Measurements from ENCODE around the gene CHST6.
"Not testable (repeated sequence)": the region's sequence is repeated elsewhere in the genome, so short reads cannot be mapped to it uniquely, and the experiment has no call there.

Gene CHST6

DNA sequence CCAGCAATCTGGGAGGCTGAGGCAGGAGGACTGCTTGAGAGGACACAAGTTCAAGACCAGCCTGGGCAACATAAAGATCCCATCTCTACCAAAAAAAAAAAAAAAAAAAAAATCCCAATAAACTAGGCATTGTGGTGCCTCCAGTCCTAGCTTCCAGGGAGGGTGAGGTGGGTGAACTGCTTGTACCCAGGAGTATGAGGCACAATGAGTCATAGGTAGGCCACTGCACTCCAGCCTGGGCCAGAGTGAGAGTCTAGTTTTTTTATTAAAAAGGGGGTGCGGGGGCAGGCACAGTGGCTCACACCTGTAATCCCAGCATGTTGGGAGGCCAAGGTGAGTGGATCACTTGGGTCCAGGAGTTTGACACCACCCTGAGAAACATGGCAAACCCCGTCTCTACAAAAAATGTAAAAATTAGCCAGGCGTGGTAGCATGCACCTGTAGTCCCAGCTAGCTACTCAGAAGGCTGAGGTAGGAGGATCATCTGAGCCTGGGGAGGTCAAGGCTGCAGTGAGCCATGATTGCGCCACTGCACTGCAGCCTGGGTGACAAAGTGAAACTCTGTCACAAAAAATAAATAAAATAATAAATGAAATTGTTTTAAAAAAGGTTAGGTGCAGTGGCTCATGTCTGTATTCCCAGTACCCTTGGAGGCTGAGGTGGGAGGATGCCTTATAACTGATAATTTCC, 7.8 kb upstream of the CHST6 start:
- no peak for DNase-seq

DNA sequence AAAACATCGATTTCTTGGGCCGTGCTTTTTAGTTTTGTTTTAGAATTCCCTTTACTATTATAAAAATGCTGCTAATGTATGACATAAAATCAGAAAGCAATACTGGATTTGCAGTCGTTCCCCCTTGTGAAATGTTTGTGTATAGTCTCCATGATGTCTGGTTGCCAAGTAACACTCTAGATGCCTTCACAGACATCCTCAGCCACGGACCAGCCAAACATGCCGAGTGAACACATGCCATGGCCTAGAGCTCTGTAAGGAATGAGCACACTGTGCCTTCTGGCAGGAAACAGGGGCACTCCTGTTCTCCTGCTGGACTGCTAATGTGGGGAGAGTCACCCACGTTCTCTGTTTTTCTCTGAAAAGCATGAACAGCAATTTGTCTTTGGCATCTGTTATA, 6.6 kb upstream of the CHST6 start:
- DNase-seq, result not testable (repeated sequence)

DNA sequence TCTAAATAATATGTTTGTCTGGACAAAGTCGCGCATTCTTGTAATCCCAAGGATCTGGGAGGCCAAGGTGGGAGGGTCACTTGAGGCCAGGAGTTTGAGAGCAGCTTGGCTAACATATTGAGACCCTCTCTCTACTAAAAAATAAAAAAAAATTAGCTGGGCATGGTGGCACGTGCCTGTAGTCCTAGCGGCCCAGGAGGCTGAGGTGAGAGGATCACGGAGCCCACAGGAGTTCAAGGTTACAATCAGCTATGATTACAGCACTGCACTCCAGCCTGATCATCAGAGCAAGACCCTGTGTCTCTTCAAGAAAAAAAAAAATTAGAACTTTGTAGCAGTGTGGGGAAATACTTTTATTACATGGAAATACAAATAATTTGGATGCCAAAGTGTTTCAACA, 6.1 kb upstream of the CHST6 start:
- no peak for DNase-seq

DNA sequence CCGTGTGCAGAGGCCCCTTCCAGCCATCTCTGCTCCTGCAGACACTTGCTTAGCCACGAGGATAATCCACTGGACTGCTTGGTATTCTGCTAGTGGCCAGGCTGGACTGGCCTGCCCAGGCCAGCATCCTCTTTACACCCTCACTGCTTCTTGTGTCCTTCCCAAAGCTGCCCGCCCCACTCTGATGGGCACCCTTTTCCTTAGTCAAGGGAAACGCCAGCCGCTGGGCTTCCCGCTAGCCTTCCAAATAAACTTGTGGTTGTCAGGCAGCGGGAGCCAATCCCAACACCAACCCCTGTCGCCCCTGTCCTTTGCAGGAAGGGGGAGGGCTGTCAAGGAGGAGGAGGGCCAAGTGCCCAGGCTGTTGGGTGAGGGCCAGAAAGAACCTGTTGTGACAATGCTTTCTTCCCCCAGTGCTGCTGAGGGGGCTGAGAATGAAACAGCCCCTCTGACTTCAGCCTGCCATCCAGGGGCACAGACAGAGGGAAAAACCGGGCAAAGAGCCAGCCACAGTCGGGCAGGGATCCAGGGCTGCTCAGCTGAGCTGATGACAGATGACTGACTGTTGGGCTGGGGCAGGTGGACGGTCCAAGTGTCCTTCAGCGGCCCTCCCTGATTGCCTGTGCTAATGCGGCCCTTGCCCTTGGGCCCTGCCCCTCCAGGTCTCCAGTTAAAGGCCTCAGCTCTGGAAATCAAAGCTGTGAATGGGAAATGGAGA, 3.5 kb upstream of the CHST6 start:
- not testable (repeated sequence) for DNase-seq

DNA sequence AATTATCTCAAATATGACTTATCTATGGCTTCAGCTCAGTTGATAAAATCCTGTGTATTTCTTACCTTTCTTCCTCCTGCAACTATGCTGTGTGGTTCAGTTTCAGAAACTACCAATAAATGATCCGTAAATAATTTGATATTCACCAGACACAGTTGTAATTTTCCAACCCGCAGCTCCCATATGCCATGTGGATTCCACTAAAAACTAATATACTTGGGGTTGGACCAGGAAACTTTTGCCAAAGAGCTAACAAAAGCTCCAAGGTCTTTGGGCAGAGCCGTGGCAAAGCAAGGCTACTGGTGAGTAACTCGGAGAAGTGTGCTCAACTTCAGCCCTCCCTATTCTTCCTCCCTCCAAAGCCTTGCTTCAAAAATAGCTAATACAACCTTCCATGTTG, 2.3 kb upstream of the CHST6 start:
- DNase-seq, result no peak

DNA sequence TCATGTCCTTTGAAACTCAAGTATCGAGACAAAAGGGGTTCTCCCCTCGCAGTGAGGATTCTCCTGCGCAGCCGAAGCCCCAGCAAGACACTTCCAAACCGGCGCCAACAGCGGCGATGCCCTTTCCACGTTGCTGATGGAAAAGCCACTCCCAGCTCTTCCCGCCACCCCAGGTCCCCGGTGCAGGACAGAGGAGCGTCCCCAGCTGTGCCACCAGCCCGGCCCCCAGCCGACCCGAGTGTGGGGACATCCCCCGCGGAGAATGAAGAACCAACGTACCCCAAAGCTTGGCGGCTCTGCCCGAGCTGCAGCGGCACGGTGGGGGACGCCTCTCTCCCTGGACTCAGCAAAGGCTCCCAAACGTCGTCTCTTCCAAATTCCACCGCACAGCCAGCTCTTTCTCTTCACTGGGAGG, 573 bp downstream of the CHST6 start:
- DNase-seq, result no peak

DNA sequence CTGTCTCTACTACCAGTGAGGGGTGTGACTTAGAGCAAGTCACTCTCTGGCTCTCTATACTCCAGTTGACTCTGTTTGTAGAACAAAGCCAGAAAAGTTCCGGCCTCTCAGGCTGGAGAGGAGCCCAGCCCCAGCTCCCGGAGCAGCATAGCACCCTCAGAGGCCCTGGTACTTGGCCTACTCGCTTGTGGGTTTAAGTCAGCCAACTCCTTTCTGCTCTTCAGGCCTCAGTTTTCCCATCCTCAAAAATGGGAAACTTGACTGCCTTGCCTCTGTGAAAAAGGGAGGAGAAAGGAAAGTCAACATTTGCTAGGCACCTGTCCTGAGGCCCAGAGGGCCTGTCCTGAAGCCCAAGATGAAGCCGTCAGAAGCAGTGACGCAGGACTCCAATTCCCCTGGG, 1.1 kb downstream of the CHST6 start:
- no peak for DNase-seq

DNA sequence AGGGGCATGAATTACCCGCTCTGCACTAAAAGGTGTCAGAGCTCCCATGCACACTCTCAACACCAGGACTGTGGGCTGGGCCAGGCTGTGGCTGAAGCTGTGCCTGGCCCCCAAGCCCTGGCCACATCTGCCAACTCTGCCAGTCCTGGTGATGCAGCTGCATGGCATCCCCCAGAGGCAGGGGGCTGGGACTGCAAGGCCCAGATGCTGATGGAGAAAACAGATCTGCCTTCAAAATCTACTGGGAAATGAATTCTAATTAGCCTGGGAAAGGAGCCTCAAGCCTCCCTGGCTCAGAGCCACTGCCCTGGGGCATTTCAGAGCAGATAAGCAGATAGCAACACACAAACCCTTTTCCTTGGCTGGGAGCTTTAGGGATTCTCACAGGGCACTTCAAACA, 3.4 kb downstream of the CHST6 start:
- DNase-seq, result no peak

DNA sequence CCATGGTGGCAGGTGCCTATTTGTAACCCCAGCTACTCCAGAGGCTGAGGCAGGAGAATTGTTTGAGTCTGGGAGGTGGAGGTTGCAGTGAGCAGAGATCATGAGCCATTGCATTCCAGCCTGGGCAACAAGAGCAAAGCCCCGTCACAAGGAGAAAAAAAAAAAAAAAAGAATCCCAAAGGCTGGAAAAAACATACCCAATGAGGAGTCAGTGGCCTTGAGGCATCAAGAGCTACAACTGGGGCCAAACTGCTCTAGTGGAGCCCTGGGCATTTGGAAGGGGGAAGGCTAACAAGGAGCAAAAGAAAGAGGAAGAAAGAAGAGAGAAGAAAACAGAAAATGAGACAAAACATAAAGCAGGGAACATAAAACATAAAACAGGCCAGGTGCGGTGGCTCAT, 6.9 kb downstream of the CHST6 start:
- DNase-seq, result no peak

DNA sequence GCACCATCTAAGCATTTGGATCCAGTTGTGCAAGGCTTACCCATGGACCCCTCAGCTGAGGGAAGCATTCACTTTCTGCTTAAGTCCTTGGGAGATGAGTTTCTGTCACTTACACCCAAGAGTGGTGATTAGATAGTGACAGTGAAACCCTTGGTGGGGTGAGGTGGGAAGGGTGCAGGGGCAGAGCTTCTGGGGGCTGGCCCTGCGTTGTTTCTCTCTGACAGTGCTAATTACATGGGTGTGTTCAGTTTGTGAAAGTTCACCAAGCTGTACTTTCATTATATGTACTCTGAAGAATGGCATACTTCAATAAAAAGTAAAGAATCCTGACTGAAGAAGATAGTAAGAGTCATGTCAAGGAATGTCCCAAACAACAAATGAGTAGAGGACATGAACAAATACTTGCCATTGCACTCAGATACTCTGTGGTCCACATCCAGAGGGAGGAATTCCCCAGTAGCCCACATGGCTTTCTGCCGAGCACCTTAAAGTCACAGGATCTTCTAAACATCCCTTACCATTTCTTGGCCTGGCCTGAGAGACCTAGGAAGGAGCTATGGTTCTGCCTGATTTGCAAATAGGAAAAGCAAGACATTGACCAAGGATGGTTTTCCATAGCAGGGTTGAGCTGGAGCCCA, 8.4 kb downstream of the CHST6 start:
- no peak for DNase-seq

DNA sequence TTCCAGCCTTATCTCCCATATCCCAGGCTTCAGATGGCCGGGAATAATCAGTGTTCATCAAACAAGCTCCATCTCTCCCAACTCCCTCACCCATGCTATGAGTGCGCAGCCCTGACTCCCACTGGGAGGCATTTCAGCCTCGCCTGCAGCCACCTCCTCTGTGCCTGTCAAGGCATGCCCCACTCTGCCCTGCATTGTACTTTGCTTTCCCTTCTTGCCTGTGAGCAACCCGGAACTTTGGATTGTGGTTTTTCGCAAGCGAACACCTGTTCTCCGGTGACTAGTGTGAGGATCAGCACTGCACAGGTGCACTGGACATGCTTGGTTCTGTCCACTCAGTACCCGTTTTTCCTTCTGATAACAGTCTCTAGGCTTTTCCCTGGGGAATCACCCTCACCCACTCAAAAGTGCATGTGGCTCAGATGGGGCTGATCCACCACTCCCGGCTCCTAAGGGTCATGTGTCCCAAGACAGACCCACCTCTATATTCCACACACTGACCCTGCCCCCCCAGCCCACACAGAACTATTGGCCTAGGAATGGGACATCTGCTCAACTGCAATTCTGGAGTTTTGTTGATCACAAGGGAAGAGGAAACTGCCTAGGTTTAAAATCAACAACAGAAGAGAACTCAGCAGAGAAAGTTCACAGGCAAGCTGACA, 9.1 kb downstream of the CHST6 start:
- DNase-seq, result no peak

DNA sequence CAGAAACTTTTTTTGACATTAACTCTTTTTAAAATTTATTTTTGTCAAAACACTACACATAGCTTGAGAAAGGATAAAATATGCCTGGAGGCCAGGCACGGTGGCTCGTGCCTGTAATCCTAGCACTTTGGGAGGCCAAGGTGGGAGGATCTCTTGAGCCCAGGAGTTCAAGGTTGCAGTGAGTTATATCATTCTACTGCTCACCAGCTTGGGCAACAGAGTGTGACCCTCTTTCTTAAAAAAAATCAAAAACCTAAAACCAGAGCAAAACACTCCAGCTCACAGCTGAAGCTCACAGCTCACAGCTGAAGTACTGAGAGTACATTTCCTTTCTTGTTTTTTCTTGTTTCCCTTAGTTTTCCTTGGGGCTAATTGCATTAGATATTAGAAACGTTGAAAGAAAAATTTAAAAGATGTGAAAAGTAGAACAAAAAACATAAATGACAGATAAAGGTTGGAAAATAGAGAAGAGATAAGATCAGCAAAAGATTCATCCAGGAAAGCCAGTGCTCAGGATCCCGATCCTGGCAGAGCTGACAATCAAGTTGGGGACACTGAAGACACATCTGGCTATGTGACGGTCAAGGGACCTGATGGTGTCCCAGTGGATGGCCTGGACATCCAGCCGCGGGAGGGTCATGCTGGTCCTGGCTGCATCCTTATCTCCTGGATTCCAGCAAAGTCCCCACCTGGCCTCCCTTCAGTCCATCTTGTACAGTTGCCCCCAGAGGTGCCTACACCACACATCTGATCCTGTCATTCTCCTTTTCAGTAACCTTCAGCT, 9.8 kb downstream of the CHST6 start:
- no peak for DNase-seq

DNA sequence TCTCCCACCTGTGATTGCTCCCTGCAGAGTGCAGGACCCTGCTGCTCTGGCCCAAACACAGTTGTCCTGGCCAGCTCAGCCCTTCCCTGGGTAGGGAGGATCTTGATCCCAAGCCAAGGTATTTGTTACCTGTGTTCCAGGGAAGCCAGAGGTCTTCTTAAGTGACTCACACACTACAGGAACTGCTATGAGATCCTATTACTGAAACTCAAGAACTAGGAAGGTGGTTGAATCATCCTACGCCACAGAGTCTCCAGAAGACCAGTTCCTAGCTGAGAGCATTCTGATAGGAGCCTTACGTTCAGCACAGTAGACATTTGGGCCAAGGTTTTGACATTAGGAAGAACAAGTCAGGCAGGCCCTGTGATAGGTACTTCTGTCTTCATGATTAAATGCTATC, 12.0 kb downstream of the CHST6 start:
- DNase-seq, result no peak

DNA sequence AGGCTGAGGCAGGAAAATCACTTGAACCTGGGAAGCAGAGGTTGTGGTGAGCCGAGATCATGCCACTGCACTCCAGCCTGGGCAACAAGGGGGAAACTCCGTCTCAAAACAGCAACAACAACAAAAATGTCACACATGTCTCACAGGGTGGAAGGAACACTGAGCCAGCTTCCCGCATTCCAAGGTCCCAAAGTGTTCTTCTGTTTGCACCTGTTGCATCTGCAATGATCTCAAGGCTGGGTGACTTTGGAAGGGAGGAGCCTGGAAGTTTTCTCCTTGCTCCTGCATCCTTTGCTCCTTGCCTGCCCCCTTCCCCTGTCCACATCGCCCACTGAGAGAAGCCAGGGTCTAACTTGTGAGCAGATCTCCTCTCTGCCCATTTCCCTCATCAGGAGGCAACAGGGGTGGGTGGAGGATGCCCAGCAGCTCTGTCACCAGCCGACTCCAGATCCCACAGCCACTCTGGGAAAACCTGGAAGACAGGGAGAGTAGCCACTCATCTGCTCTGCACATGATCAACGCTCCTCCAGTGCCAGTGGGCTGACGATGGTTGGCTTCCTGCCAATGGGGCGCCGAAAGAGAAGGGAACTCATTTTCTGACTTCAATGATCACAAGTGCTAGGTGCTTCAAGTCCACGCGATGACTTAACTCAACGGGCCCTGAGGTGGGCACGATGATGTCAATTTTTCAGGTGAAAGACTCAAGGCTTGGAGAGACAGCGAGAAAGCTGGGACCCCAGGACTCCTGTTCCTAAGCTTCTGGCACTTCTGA, 12.6 kb downstream of the CHST6 start:
- no peak for DNase-seq

DNA sequence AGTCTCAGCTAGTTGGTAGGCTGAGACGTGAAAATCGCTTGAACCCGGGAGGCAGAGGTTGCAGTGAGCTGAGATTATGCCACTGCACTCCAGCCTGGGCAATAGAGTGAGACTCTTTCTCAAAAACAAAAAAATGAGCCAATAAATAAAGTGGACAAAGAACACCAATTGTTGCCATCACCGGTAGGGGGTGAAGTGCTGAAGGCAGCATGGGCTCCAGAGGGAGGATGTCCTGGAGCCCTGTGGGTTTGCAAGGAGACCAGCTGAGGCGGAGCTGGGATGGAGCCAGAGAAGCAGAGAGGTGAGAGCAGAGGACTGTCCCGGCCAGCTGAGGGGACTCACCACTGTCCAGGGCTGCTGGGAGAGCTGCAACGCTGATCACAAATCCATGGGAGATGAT, 13.8 kb downstream of the CHST6 start:
- DNase-seq, result no peak

DNA sequence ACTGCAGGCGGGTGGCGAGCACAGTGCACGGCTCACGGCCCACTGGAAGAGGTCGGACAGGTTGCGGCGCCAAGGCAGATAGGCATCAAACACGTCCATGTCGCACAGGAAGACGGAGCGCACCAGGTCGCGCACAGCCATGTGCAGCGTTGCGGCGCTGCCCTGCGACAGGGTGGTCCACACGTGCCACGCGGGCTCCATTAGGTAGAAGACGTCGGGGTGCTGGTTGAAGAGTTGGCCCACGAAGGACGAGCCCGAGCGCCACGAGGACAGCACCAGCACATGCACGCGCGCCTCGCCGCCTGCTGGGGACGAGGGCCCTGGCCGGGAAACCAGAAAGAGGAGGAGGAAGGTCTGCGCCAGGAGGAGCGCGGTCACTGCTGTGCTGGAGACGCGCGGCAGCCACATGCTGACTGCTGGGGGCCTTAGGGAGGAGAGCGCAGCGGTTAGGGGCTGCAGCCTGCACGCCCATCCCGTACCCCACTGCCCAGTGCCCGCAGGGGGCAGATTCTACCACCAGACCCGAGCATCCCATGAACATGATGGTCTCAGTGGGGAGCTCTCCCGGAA, 15.7 kb downstream of the CHST6 start:
- no peak for DNase-seq

DNA sequence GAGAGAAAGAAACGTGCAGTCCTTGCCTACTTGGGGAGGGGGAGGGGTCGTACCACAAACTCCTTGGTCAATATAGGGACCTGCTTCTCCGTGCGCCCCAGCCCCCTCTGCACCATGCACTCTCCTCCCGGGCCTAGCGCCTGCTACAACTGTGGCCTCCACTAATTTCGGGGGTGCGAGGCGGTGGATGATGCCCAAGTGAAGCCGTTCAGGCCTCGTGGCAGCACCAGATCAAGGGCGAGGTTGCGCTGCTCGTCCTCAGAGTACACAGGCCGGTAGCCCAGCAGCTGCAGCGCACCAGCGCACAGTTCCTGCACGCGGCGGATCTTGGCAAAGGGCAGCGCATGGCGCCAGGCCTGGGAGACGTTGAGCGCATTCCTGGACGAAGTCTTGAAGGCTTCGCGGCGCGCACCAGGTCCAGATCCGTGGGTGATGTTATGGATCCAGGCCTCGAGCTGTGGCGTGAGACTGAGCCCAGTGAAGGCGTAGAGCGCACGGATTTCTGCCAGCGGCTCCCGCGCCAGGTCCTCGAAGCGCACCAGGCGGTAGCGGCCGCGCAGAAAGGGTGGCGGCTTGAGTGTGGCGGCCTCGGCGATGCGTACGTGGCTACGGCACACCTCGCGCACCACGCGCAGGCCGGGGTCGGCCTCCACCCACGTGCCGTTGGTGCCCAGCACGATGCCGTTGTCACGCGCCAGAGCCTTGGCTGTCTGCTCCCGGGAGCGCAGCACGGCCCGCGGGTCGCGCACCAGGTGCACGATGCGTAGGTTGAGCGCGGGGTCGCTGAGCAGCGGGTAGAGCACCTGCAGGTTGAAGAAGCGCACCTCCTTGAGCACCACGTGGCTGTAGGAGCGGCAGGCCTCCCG, 16.5 kb downstream of the CHST6 start:
- no peak for DNase-seq

DNA sequence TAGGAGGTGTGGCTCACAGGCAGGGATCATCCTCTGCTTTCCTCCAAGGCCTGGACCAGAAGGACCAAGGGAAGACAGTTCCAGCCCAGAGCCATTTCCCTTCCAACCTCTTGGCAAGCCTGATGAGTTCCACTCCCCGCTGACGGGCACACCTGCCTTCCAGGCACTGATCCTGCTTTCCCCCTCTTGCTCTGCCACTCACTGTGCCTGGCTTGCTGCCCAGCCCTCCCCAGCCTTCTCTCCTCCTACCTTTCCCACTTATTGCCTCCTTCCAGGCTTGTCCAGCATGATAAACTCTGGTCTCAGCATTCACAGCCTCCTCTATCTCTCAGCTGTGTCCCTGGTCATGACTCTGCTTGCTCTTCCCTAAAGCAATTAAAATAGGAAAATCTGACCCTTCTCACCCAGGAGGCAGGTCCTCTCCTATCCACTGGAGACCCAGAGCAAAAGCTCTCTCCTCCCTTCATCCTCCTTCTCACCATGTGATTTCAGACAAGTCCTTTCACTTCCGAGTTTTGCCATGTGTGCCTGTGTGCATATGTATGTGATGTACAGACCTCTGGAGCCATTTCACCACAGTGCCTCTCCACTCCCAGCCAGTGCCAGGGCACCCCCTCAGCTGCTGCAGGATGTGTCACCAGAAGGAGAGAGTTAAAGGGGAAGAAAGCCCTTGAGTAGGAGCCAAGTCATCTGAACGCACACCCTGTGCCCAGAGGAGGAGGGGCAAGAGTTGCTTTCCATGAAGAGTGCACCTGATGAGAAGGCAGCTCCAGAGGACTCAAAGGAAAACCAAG, 17.4 kb downstream of the CHST6 start:
- no peak for DNase-seq

DNA sequence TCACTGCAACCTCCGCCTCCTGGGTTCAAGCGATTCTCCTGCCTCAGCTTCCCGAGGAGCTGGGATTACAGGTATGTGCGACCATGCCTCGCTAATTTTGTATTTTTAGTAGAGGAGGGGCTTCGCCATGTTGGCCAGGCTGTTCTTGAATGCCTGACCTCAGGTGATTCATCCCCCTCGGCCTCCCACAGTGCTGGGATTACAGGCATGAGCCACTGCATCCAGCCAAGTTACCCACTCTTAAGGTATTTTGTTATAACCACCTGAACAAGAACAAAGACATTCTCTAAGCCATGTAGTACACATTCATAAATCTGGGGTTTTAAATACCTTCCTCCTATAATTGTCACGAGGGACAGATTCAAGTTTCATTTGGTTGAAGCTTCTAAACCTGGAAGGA, 18.4 kb downstream of the CHST6 start:
- no peak for DNase-seq

DNA sequence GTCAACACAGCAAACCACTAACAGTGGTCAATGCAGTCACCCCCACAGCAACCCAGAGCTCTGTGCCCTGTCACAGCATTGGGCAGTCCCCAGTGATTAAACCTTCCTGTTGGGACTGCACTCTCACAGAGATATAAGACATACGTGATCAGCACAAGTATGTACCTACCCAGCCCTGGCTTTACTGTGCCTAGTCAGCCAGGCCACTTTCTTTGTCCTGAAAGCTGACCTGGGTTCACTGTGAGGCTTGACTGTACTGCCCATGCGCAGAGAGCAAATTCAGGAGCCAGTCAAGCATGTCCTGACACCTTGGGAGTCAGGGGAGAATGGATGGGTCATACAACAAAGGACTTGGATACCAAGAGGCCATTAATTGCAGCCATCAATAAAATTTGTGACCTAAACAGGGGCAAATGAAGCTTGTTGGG, 19.8 kb downstream of the CHST6 start:
- no peak for DNase-seq

All from CD4-positive, alpha-beta T cell treated with Interleukin-17A for 1 hour (primary cell).